Measurements from ENCODE around the gene ELL.

DNA sequence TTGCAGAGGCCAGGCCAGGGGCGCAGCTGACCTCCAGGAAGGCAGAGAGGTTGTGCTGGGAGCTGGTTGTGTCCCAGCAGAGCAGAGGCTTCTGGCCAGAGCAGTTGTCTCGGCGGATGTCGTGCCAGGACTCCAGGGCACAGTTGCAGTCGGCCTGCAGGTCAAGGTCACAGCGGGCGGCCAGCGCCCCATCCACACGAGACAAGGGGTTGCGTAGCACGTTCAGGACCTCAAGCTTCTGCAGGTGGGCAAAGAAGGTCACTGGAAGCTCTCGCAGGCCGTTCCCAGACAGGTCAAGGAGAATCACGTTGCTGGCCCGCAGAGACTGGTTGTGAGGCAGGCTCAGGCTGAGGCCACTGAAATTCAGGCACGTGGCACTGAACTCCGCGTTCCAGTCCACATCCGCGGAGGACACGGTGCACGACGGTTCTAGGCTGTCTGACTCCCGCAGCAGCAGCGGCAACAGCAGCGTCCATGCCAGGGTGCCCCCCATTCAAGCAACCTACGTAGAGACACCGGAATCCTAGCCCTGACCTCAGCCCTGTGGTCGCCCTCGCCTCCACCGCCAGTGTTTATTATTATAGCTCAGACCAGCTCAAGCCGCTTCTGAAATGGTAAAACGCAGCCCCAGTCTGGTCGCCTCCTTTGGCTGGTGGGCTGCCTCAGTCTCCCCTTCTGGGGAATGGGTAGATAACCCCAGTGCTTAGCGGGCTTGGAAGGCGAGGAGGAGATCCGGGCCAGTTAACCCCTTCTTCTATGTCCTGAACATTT lies 125.2 kb downstream of the ELL start:
- no peak for TF ChIP-seq POLR2AphosphoS5 (IDR thresholded peaks at IDR 0.05)
- TF ChIP-seq CTCF (IDR thresholded peaks at IDR 0.05), result no peak
- TF ChIP-seq EP300 (IDR thresholded peaks at IDR 0.05; ENCODE audit: low read depth), result no peak

Measured in transverse colon (tissue), 4 donors.